Panc1 (cell line): ENCODE results near the gene DCAF5. TPM values are rescaled to one million over a fixed set of nuclear protein-coding genes. Genes with fewer than 3 reads are reported as not detected.

Experiments used
- ATAC-seq: fragments of 200-7000 bp; cut with Tn5 transposase; 2 replicates; pipeline ENCODE4 v1.9.1; 2020; ENCODE audit warnings: mild to moderate bottlenecking, moderate library complexity
- BruUV-seq: library from RNA; stranded (reverse); fragments of 400-500 nt; replicated peaks from 2 replicates; lab custom pipeline; 2021; lab: Mats Ljungman, UMichigan
- CTCF ChIA-PET: fragments of 300-600 bp; sonication (Branson Sonifier 250); formaldehyde crosslinking; loops from one replicate; lab custom pipeline; 2022; ENCODE audit warnings: antibody characterized with exemption; lab: Charles Lee
- POLR2A ChIA-PET: fragments of 300-600 bp; sonication (Branson Sonifier 250); formaldehyde crosslinking; loops from one replicate; lab custom pipeline; 2022; ENCODE audit warnings: antibody characterized with exemption; lab: Charles Lee
- DNase-seq: peaks from one replicate; pipeline ENCODE4 v3.0.0-alpha.2; 2010; ENCODE audit warnings: low read depth, low spot score
- H3K27ac ChIP-seq: 2 replicates; pipeline ENCODE4 v1.5.1; 2011; ENCODE audit warnings: mild to moderate bottlenecking, low read length, inconsistent platforms
- H3K27me3 ChIP-seq: fragments of 200-500 bp; sonication (Bioruptor generic); 2 replicates; pipeline ENCODE4 v1.6.0; 2014; ENCODE audit warnings: low read length, inconsistent platforms; ENCODE audit not compliant: control insufficient read depth, insufficient read depth
- H3K36me3 ChIP-seq: fragments of 200-500 bp; sonication (Bioruptor generic); 2 replicates; pipeline ENCODE4 v1.5.1; 2014; ENCODE audit warnings: inconsistent platforms, mild to moderate bottlenecking, low read length, moderate library complexity; ENCODE audit not compliant: control insufficient read depth, insufficient read depth
- H3K4me1 ChIP-seq: 2 replicates; pipeline ENCODE4 v1.5.1; 2011; ENCODE audit warnings: inconsistent platforms, mild to moderate bottlenecking, low read length, moderate library complexity; ENCODE audit not compliant: control insufficient read depth, insufficient read depth
- H3K4me3 ChIP-seq, 2 experiments: 2 replicates each; pipeline ENCODE4 v1.5.1; 2011 to 2012; ENCODE audit warnings: low read depth in 2 of 2, low read length in 2 of 2, mild to moderate bottlenecking in 2 of 2, inconsistent platforms in 1 of 2, moderate library complexity in 1 of 2
- H3K9me3 ChIP-seq: fragments of 200-500 bp; sonication (Bioruptor generic); 2 replicates; pipeline ENCODE4 v1.5.1; 2014; ENCODE audit warnings: low read depth, mild to moderate bottlenecking, inconsistent platforms, low read length, moderate library complexity; ENCODE audit not compliant: control insufficient read depth, insufficient read depth
- POLR2AphosphoS5 ChIP-seq: IDR thresholded peaks from 2 replicates; pipeline ENCODE4 v1.6.1; 2012; ENCODE audit warnings: mild to moderate bottlenecking, low read depth, low read length, moderate library complexity
- SIN3A ChIP-seq: IDR thresholded peaks from 2 replicates; pipeline ENCODE4 v1.6.1; 2012; ENCODE audit warnings: low read depth, mild to moderate bottlenecking, low read length, moderate library complexity, borderline replicate concordance; ENCODE audit not compliant: insufficient read depth
- TCF7L2 ChIP-seq: IDR thresholded peaks from 2 replicates; pipeline ENCODE4 v1.6.1; 2011; ENCODE audit warnings: mild to moderate bottlenecking, low read depth, low read length, inconsistent platforms
- in situ Hi-C: cut with HindIII; loops from 2 replicates; pipeline ENCODE4 v1.10.0; 2016; ENCODE audit warnings: low sequenced_read_pairs, low pct_unique_long_range_greater_than_20kb
- intact Hi-C: fragments of 100-400 bp; cut with micrococcal nuclease; formaldehyde crosslinking; loops from one replicate; pipeline ENCODE4 v1.10.0; 2022; ENCODE audit not compliant: unreplicated experiment
- total RNA-seq: library from RNA; stranded (reverse); gene quantifications from one replicate; pipeline ENCODE4 v1.2.1, GENCODE V29; 2021; ENCODE audit not compliant: unreplicated experiment
- TF ChIP-seq, protein P1 (sequence below), 2 experiments: IDR thresholded peaks; 2 replicates each; pipeline ENCODE4 v1.6.1; 2011 to 2012; ENCODE audit warnings: low read depth in 2 of 2, control low read depth in 1 of 2, low read length in 1 of 2, mild to moderate bottlenecking in 1 of 2, moderate library complexity in 1 of 2; ENCODE audit not compliant: insufficient read depth in 1 of 2
- TF ChIP-seq, protein P2 (sequence below): fragments of 450-650 bp; IDR thresholded peaks from 2 replicates; pipeline ENCODE4 v1.5.1; 2017; ENCODE audit warnings: mild to moderate bottlenecking

Gene DCAF5
- total RNA-seq, 1 experiment from 2014 or later, result 27.6 TPM

DNA sequence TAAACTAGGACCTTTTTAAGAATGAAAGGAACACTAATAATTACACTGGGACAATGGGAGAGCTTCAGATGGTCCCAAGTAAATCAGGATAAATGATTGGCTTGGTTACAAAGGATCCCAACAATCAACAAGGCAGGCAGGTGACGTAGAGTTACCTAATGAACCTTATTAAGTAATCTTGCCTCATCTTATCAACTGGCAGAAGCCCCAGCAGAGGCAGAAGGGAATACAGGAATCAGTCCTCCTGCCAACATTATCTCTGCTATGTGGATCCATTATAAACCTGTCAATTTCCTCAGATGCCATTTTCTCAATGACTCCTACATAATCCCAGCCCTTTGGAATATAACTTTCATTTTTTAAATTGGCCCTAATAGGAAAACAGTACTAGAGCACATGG lies 11.4 kb downstream of the DCAF5 start:
- TF ChIP-seq SIN3A, result no peak
- TF ChIP-seq POLR2AphosphoS5, result no peak
- Histone ChIP-seq H3K4me1 (no peaks in the 10 kb centered on the region), H3K4me3 (no peak overlapping the region), H3K27ac (no peak overlapping the region), H3K9me3 (no peaks in the 10 kb centered on the region), H3K27me3 (no peaks in the 10 kb centered on the region), H3K36me3 (no peaks in the 10 kb centered on the region; the same call in 1 of the 2 replicates)
- CTCF ChIA-PET, result no interaction called here
- DNase-seq, result no peak
- intact Hi-C loops, result no loop called here
- BruUV-seq, result no TSS peak
- POLR2A ChIA-PET, result no interaction called here
- in situ Hi-C loops, result no loop called here
- no peak for ATAC-seq

DNA sequence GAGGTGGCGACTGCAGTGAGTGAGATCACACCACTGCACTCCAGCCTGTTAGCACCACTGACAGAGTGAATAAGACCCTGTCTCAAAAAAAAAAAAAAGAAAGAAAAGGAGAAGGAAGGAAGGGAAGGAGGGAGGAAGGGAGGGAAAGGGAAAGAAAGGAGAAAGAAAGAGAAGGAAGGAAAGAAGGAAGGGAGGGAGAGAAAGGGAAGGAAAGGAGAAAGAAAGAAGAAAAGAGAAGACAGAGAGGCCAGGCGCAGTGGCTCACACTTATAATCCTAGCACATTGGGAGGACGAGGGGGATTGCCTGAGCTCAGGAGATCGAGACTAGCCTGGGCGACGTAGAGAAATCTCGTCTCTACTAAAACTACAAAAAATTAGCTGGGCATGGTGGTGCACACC lies 13.2 kb downstream of the DCAF5 start:
- no peaks in the 10 kb centered on the region for H3K36me3 ChIP-seq
- ATAC-seq (no peak), DNase-seq (no peak)
- TF ChIP-seq POLR2AphosphoS5 (no peak), SIN3A (no peak), TCF7L2 (no peak)
- TF ChIP-seq, protein P1, sequence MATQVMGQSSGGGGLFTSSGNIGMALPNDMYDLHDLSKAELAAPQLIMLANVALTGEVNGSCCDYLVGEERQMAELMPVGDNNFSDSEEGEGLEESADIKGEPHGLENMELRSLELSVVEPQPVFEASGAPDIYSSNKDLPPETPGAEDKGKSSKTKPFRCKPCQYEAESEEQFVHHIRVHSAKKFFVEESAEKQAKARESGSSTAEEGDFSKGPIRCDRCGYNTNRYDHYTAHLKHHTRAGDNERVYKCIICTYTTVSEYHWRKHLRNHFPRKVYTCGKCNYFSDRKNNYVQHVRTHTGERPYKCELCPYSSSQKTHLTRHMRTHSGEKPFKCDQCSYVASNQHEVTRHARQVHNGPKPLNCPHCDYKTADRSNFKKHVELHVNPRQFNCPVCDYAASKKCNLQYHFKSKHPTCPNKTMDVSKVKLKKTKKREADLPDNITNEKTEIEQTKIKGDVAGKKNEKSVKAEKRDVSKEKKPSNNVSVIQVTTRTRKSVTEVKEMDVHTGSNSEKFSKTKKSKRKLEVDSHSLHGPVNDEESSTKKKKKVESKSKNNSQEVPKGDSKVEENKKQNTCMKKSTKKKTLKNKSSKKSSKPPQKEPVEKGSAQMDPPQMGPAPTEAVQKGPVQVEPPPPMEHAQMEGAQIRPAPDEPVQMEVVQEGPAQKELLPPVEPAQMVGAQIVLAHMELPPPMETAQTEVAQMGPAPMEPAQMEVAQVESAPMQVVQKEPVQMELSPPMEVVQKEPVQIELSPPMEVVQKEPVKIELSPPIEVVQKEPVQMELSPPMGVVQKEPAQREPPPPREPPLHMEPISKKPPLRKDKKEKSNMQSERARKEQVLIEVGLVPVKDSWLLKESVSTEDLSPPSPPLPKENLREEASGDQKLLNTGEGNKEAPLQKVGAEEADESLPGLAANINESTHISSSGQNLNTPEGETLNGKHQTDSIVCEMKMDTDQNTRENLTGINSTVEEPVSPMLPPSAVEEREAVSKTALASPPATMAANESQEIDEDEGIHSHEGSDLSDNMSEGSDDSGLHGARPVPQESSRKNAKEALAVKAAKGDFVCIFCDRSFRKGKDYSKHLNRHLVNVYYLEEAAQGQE (IDR thresholded peaks at IDR 0.05; ENCODE audit: insufficient read depth in 1 of 2, low read depth in 2 of 2, low read length in 1 of 2), result no peak
- in situ Hi-C loops, result no loop called here
- H3K9me3 ChIP-seq, result no peaks in the 10 kb centered on the region
- no peaks in the 10 kb centered on the region for H3K4me1 ChIP-seq
- H3K27ac ChIP-seq, result no peak overlapping the region
- H3K27me3 ChIP-seq, result no peaks in the 10 kb centered on the region
- intact Hi-C loops, result loop anchor here (10.0 kb wide), 1 partner anchor 75 kb away; no protein-coding TSS in a partner anchor
- H3K4me3 ChIP-seq, result no peak overlapping the region
- CTCF ChIA-PET, result no interaction called here
- BruUV-seq, result no TSS peak
- POLR2A ChIA-PET, result no interaction called here

DNA sequence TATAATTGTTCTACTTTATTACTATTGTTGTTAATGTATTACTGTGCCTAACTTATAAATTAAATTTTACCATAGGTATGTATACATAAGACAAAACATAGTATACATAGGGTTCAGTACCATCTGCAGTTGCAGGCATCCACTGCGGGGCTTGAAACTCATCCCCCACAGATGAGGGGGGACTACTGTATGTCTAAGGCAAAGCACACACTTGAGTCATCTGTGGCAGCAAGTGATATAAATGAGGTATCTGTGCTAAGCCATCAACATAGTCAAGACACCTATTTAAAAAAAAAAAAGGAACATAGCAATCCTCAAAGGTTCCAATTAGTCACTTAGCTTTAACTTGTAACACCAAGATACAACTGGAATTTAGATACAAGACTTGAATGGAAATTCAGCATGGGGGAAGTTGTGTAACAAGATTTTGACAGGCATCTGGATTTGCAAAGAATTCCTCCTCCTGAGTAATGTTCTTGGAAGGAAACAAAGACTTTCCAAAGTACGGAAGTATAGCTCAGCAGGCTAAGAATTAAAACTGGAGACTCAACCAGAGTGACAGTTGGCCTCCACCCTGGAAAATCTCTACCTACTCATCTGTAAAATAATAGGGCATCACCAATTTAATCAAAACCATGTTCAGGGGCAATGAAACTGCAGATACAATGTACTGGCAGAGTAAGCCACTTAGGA lies 14.9 kb downstream of the DCAF5 start:
- peaks cover 9% of the 10 kb centered on the region for H3K4me1 ChIP-seq
- no peaks in the 10 kb centered on the region for H3K9me3 ChIP-seq
- in situ Hi-C loops, result no loop called here
- TF ChIP-seq TCF7L2, result no peak
- TF ChIP-seq SIN3A, result no peak
- TF ChIP-seq, protein P1 (IDR thresholded peaks at IDR 0.05; ENCODE audit: insufficient read depth in 1 of 2, low read depth in 2 of 2, low read length in 1 of 2), result no peak
- no peak for TF ChIP-seq POLR2AphosphoS5
- TF ChIP-seq, protein P2, sequence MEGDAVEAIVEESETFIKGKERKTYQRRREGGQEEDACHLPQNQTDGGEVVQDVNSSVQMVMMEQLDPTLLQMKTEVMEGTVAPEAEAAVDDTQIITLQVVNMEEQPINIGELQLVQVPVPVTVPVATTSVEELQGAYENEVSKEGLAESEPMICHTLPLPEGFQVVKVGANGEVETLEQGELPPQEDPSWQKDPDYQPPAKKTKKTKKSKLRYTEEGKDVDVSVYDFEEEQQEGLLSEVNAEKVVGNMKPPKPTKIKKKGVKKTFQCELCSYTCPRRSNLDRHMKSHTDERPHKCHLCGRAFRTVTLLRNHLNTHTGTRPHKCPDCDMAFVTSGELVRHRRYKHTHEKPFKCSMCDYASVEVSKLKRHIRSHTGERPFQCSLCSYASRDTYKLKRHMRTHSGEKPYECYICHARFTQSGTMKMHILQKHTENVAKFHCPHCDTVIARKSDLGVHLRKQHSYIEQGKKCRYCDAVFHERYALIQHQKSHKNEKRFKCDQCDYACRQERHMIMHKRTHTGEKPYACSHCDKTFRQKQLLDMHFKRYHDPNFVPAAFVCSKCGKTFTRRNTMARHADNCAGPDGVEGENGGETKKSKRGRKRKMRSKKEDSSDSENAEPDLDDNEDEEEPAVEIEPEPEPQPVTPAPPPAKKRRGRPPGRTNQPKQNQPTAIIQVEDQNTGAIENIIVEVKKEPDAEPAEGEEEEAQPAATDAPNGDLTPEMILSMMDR, result no peak
- no peaks in the 10 kb centered on the region for H3K27me3 ChIP-seq
- ATAC-seq (no peak), DNase-seq (no peak)
- intact Hi-C loops, result loop anchor here (10.0 kb wide), 1 partner anchor 77 kb away; no protein-coding TSS in a partner anchor
- CTCF ChIA-PET, result no interaction called here
- BruUV-seq, result no TSS peak
- POLR2A ChIA-PET, result no interaction called here
- no peak overlapping the region for H3K27ac ChIP-seq
- H3K36me3 ChIP-seq, result no peaks in the 10 kb centered on the region
- no peak overlapping the region for H3K4me3 ChIP-seq
